IMR-90 (cell line): Measurements from ENCODE around the gene ZNF835. TPM values are rescaled to one million over a fixed set of nuclear protein-coding genes. Genes with fewer than 3 reads are reported as not detected.

Experiments used
- ATAC-seq: fragments of 200-7000 bp; cut with Tn5 transposase; 2 replicates; pipeline ENCODE4 v1.9.1; 2020; ENCODE audit warnings: low read depth, mild to moderate bottlenecking, moderate library complexity
- BruUV-seq: library from RNA; stranded (reverse); fragments of 400-500 nt; replicated peaks from 2 replicates; lab custom pipeline; 2021; lab: Mats Ljungman, UMichigan
- CTCF ChIA-PET: fragments of 300-600 bp; formaldehyde crosslinking; extraction: SDS; loops from one replicate; lab custom pipeline; 2021; ENCODE audit warnings: antibody characterized with exemption; lab: Yijun Ruan, JAX
- POLR2A ChIA-PET: fragments of 300-600 bp; sonication (Branson Sonifier 250); formaldehyde crosslinking; loops from one replicate; lab custom pipeline; 2022; ENCODE audit warnings: antibody characterized with exemption; ENCODE audit not compliant: unreplicated experiment; lab: Charles Lee
- DNase-seq: peaks from one replicate; pipeline ENCODE4 v3.0.0; 2013
- H2AFZ ChIP-seq: replicated peaks from 2 replicates; pipeline ENCODE3; 2013; ENCODE audit warnings: low read length, mild to moderate bottlenecking; ENCODE audit not compliant: poor library complexity
- H2AK5ac ChIP-seq: 2 replicates; pipeline ENCODE4 v1.6.1; 2013; ENCODE audit warnings: low read depth, low read length, inconsistent platforms
- H2AK9ac ChIP-seq: replicated peaks from 2 replicates; pipeline ENCODE3; 2013; ENCODE audit warnings: mild to moderate bottlenecking, low read depth, low read length, moderate library complexity; ENCODE audit not compliant: poor library complexity
- H2BK120ac ChIP-seq: 2 replicates; pipeline ENCODE4 v1.6.1; 2013; ENCODE audit warnings: low read depth, low read length, inconsistent platforms
- H2BK15ac ChIP-seq: 3 replicates; pipeline ENCODE4 v1.6.1; 2013; ENCODE audit warnings: low read depth, low read length, inconsistent platforms
- H2BK20ac ChIP-seq: 2 replicates; pipeline ENCODE4 v1.6.1; 2013; ENCODE audit warnings: low read depth, mild to moderate bottlenecking, inconsistent platforms, low read length, moderate library complexity
- H2BK5ac ChIP-seq: 2 replicates; pipeline ENCODE4 v1.6.1; 2013; ENCODE audit warnings: mild to moderate bottlenecking, low read depth, low read length, inconsistent platforms; ENCODE audit not compliant: poor library complexity, severe bottlenecking
- H3K14ac ChIP-seq: replicated peaks from 2 replicates; pipeline ENCODE4 v1.6.1; 2013; ENCODE audit warnings: low read depth, low read length, inconsistent platforms
- H3K18ac ChIP-seq: 2 replicates; pipeline ENCODE4 v1.6.1; 2013; ENCODE audit warnings: low read depth, low read length, control low read depth
- H3K23ac ChIP-seq: 2 replicates; pipeline ENCODE4 v1.6.1; 2013; ENCODE audit warnings: low read depth, low read length, inconsistent platforms
- H3K27ac ChIP-seq: 2 replicates; pipeline ENCODE4 v1.5.1; 2013; ENCODE audit warnings: mild to moderate bottlenecking, control low read depth, low read length; ENCODE audit not compliant: insufficient read depth
- H3K27me3 ChIP-seq: 2 replicates; pipeline ENCODE4 v1.6.1; 2013; ENCODE audit warnings: low read length; ENCODE audit not compliant: control insufficient read depth, insufficient read depth
- H3K36me3 ChIP-seq: 2 replicates; pipeline ENCODE4 v1.6.1; 2013; ENCODE audit warnings: low read length, mixed read lengths; ENCODE audit not compliant: control insufficient read depth, insufficient read depth
- H3K4ac ChIP-seq: 2 replicates; pipeline ENCODE4 v1.6.1; 2013; ENCODE audit warnings: low read depth, low read length, inconsistent platforms
- H3K4me1 ChIP-seq: 2 replicates; pipeline ENCODE4 v1.6.1; 2013; ENCODE audit warnings: low read length, mixed read lengths; ENCODE audit not compliant: control insufficient read depth, insufficient read depth
- H3K4me2 ChIP-seq: 2 replicates; pipeline ENCODE4 v1.6.1; 2013; ENCODE audit warnings: low read depth, mild to moderate bottlenecking, control low read depth, low read length, moderate library complexity
- H3K4me3 ChIP-seq: 2 replicates; pipeline ENCODE4 v1.5.1; 2013; ENCODE audit warnings: low read depth, mild to moderate bottlenecking, control low read depth, low read length, moderate library complexity; ENCODE audit not compliant: insufficient read depth
- H3K56ac ChIP-seq: 2 replicates; pipeline ENCODE4 v1.6.1; 2013; ENCODE audit warnings: low read length, inconsistent platforms; ENCODE audit not compliant: insufficient read depth; ENCODE audit errors: extremely low read depth
- H3K79me1 ChIP-seq, 2 experiments: 2 replicates each; pipeline ENCODE4 v1.6.1; 2013; ENCODE audit warnings: low read length in 2 of 2, inconsistent platforms in 1 of 2, low read depth in 1 of 2
- H3K9ac ChIP-seq: 2 replicates; pipeline ENCODE4 v1.6.1; 2013; ENCODE audit warnings: low read depth, low read length, control low read depth
- H3K9me1 ChIP-seq: 2 replicates; pipeline ENCODE4 v1.6.1; 2013; ENCODE audit warnings: low read length, inconsistent platforms; ENCODE audit not compliant: insufficient read depth
- H3K9me3 ChIP-seq: 2 replicates; pipeline ENCODE4 v1.6.1; 2013; ENCODE audit warnings: low read length; ENCODE audit not compliant: control insufficient read depth, insufficient read depth
- H4K20me1 ChIP-seq: 2 replicates; pipeline ENCODE4 v1.6.1; 2013; ENCODE audit warnings: low read length, inconsistent platforms; ENCODE audit not compliant: insufficient read depth
- H4K5ac ChIP-seq: 2 replicates; pipeline ENCODE4 v1.6.1; 2013; ENCODE audit warnings: mild to moderate bottlenecking, low read depth, low read length, control low read depth
- H4K8ac ChIP-seq, 2 experiments: 2 replicates each; pipeline ENCODE4 v1.6.1; 2013; ENCODE audit warnings: low read depth in 2 of 2, low read length in 2 of 2, control low read depth in 1 of 2, inconsistent platforms in 1 of 2
- H4K91ac ChIP-seq: 2 replicates; pipeline ENCODE4 v1.6.1; 2013; ENCODE audit warnings: low read depth, low read length, inconsistent platforms; ENCODE audit not compliant: insufficient read depth
- ELK1 ChIP-seq: fragments of 150-350 bp; IDR thresholded peaks from 2 replicates; pipeline ENCODE4 v1.6.1; 2016; ENCODE audit warnings: low read depth, mild to moderate bottlenecking, low read length, moderate library complexity, borderline replicate concordance
- MAFK ChIP-seq: IDR thresholded peaks from 2 replicates; pipeline ENCODE4 v1.6.1; 2012; ENCODE audit warnings: low read depth, low read length, improper control_type of control experiment
- MAZ ChIP-seq: IDR thresholded peaks from 2 replicates; pipeline ENCODE4 v1.6.1; 2012; ENCODE audit warnings: low read depth, mild to moderate bottlenecking, low read length, improper control_type of control experiment, moderate library complexity, borderline replicate concordance
- MXI1 ChIP-seq: IDR thresholded peaks from 2 replicates; pipeline ENCODE4 v1.6.1; 2012; ENCODE audit warnings: low read depth, mild to moderate bottlenecking, low read length, moderate library complexity, borderline replicate concordance
- NFE2L2 ChIP-seq: fragments of 150-350 bp; IDR thresholded peaks from 2 replicates; pipeline ENCODE4 v1.6.1; 2016; ENCODE audit warnings: low read depth, mild to moderate bottlenecking, low read length
- SMC3 ChIP-seq: fragments of 150-350 bp; IDR thresholded peaks from 2 replicates; pipeline ENCODE4 v1.6.1; 2016; ENCODE audit warnings: low read depth, mild to moderate bottlenecking, antibody characterized with exemption, low read length, moderate library complexity
- WGBS, 2 experiments: methylation state at CpG; one replicate each; pipeline versions ENCODE4 v1.1.5 to v1.1.7; 2013; ENCODE audit warnings: missing lambda C conversion rate in 2 of 2; ENCODE audit not compliant: insufficient read length in 1 of 2; ENCODE audit errors: extremely low coverage in 2 of 2; 5-methylcytosine and 5-hydroxymethylcytosine counted together
- dilution Hi-C: fragments of 300-500 bp; cut with HindIII; formaldehyde crosslinking; loops from one replicate; pipeline ENCODE4 v1.14.3; 2018; ENCODE audit warnings: low sequenced_read_pairs; ENCODE audit not compliant: unreplicated experiment
- in situ Hi-C: fragments of 300-500 bp; cut with MboI; formaldehyde crosslinking; loops from 3 replicates; pipeline ENCODE4 v1.14.3; 2019; ENCODE audit warnings: low sequenced_read_pairs, inconsistent platforms, mixed read lengths
- intact Hi-C: fragments of 100-400 bp; cut with micrococcal nuclease; formaldehyde crosslinking; loops from 2 replicates; pipeline ENCODE4 v1.10.0; 2022
- polyA plus RNA-seq, 3 experiments: library from polyadenylated mRNA; depleted of rRNA; stranded (reverse); fragments of >200 nt; gene quantifications; 2 replicates each; pipeline ENCODE4 v1.2.3, GENCODE V29; 2012; ENCODE audit warnings: low replicate concordance in 1 of 3
- total RNA-seq: library from RNA; depleted of rRNA; stranded (reverse); fragments of >200 nt; gene quantifications from 2 replicates; pipeline ENCODE4 v1.2.3, GENCODE V29; 2012
- TF ChIP-seq, protein P1 (sequence below): fragments of 150-350 bp; IDR thresholded peaks from 2 replicates; pipeline ENCODE4 v1.6.1; 2017; ENCODE audit warnings: mild to moderate bottlenecking, antibody characterized with exemption, low read length, low read depth

The ZNF835 gene
- total and polyA plus RNA-seq, 2 of the 4 experiments (the other 2 are of a cell fraction) = not detected

DNA sequence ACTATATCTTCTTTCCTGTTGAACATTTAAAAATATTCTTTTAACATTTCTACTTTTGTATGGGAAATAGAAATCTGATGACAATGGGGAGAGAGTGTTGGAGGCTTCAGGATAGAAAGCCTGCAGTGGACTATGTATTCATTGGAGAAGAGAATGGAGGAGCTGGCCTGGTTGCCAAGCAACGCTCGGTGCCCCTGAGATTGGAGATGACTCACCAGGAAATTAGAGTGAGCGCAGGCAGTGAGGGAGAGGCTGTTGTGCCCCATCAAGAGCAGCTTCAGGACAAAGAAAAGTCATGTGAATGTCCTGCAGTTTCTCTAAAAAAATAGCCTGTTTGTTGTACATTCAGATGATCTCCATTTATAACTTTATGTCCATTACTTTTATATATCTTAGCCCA lies 48.7 kb upstream of the ZNF835 start:
- Histone ChIP-seq H3K9me1 (no peaks in the 10 kb centered on the region), H4K8ac (no peak overlapping the region), H3K4me2 (no peak overlapping the region), H2BK120ac (no peak overlapping the region), H3K23ac (no peak overlapping the region), H3K4me1 (no peaks in the 10 kb centered on the region), H2AK9ac (no peak overlapping the region), H4K5ac (no peak overlapping the region), H2AFZ (no peak overlapping the region), H3K9ac (no peak overlapping the region), H3K27ac (no peak overlapping the region), H2BK5ac (no peak overlapping the region), H3K27me3 (no peaks in the 10 kb centered on the region), H2AK5ac (no peak overlapping the region), H3K4me3 (no peak overlapping the region), H4K20me1 (no peaks in the 10 kb centered on the region), H3K4ac (no peak overlapping the region), H3K14ac (no peak overlapping the region), H3K56ac (no peak overlapping the region), H4K91ac (no peak overlapping the region), H3K18ac (no peak overlapping the region), H3K79me1 (no peaks in the 10 kb centered on the region), H2BK15ac (no peak overlapping the region), H3K9me3 (peaks cover 29% of the 10 kb centered on the region), H3K36me3 (no peaks in the 10 kb centered on the region), H2BK20ac (no peak overlapping the region)
- 28% methylated on average over 3 of the region's 3 CpGs; no CpG with 5 or more reads in 1 of the 2 experiments for WGBS, 2 experiments
- in situ Hi-C loops = no loop called here
- no peak for ATAC-seq
- ChIA-PET POLR2A (no interaction called here), CTCF (no interaction called here)
- BruUV-seq = no TSS peak
- TF ChIP-seq MXI1 (no peak), NFE2L2 (no peak), ELK1 (no peak), SMC3 (no peak), MAFK (no peak), MAZ (no peak)
- TF ChIP-seq, protein P1, sequence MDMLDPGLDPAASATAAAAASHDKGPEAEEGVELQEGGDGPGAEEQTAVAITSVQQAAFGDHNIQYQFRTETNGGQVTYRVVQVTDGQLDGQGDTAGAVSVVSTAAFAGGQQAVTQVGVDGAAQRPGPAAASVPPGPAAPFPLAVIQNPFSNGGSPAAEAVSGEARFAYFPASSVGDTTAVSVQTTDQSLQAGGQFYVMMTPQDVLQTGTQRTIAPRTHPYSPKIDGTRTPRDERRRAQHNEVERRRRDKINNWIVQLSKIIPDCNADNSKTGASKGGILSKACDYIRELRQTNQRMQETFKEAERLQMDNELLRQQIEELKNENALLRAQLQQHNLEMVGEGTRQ = no peak
- intact Hi-C loops = loop anchor here (10.0 kb wide), 1 partner anchor 375 kb away; no protein-coding TSS in a partner anchor
- no peak for DNase-seq
- dilution Hi-C loops = no loop called here
